Epithelial cell of esophagus (primary cell): ENCODE results near the gene PXDN.

Experiments used
- DNase-seq: peaks from one replicate; pipeline ENCODE4 v3.0.0; 2010; ENCODE audit warnings: low read depth
- H3K4me3 ChIP-seq: 2 replicates; pipeline ENCODE4 v1.5.1; 2011; ENCODE audit warnings: mild to moderate bottlenecking, low read length, control low read depth
- TF ChIP-seq, protein P1 (sequence below): IDR thresholded peaks from 2 replicates; pipeline ENCODE4 v1.5.1; 2011; ENCODE audit warnings: low read depth, mild to moderate bottlenecking, low read length, control low read depth, inconsistent platforms; ENCODE audit not compliant: insufficient read depth; ENCODE audit errors: missing control alignments

Gene PXDN

GRCh38 chr2:1594123-1594372 lies 150.3 kb downstream of the PXDN start:
- TF ChIP-seq, protein P1, sequence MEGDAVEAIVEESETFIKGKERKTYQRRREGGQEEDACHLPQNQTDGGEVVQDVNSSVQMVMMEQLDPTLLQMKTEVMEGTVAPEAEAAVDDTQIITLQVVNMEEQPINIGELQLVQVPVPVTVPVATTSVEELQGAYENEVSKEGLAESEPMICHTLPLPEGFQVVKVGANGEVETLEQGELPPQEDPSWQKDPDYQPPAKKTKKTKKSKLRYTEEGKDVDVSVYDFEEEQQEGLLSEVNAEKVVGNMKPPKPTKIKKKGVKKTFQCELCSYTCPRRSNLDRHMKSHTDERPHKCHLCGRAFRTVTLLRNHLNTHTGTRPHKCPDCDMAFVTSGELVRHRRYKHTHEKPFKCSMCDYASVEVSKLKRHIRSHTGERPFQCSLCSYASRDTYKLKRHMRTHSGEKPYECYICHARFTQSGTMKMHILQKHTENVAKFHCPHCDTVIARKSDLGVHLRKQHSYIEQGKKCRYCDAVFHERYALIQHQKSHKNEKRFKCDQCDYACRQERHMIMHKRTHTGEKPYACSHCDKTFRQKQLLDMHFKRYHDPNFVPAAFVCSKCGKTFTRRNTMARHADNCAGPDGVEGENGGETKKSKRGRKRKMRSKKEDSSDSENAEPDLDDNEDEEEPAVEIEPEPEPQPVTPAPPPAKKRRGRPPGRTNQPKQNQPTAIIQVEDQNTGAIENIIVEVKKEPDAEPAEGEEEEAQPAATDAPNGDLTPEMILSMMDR, result no peak
- no peak for DNase-seq

GRCh38 chr2:1593371-1594122 lies 150.8 kb downstream of the PXDN start:
- DNase-seq, result peak; percentile 60
- no peak overlapping the region for H3K4me3 ChIP-seq
- TF ChIP-seq, protein P1, result no peak

More at GRCh38 chr2:1594123-1594372, 150.3 kb downstream of the PXDN start:
- H3K4me3 ChIP-seq, result no peak overlapping the region

GRCh38 chr2:1591978-1592907 lies 152.1 kb downstream of the PXDN start:
- peak; percentile 87 for DNase-seq
- TF ChIP-seq, protein P1, result peak; percentile 61
- no peak overlapping the region for H3K4me3 ChIP-seq

GRCh38 chr2:1591461-1591770 lies 152.9 kb downstream of the PXDN start:
- no peak for DNase-seq
- H3K4me3 ChIP-seq, result no peak overlapping the region
- TF ChIP-seq, protein P1, result no peak

GRCh38 chr2:1590596-1591460 lies 153.5 kb downstream of the PXDN start:
- no peak for DNase-seq

GRCh38 chr2:1588978-1589621 lies 155.2 kb downstream of the PXDN start:
- no peak overlapping the region for H3K4me3 ChIP-seq
- DNase-seq, result no peak
- TF ChIP-seq, protein P1, result no peak

More at GRCh38 chr2:1590596-1591460, 153.5 kb downstream of the PXDN start:
- no peak overlapping the region for H3K4me3 ChIP-seq
- TF ChIP-seq, protein P1, result no peak
